ENCODE measurements around the gene AFAP1L2.

- no peak for TF ChIP-seq CTCF (IDR thresholded peaks at IDR 0.05)
- TF ChIP-seq POLR2A (IDR thresholded peaks at IDR 0.05), result no peak
Measured at GRCh38 chr10:114284346-114285071, 119.8 kb downstream of the AFAP1L2 start.

Measured in right lobe of liver (tissue), 4 donors.